GOT3 (cell line): ENCODE data around the gene HS6ST2.

Source experiments
- DNase-seq: peaks from one replicate; lab custom pipeline; 2025; ENCODE audit warnings: mixed read lengths; lab: John Stamatoyannopoulos, UW

The HS6ST2 gene

DNA sequence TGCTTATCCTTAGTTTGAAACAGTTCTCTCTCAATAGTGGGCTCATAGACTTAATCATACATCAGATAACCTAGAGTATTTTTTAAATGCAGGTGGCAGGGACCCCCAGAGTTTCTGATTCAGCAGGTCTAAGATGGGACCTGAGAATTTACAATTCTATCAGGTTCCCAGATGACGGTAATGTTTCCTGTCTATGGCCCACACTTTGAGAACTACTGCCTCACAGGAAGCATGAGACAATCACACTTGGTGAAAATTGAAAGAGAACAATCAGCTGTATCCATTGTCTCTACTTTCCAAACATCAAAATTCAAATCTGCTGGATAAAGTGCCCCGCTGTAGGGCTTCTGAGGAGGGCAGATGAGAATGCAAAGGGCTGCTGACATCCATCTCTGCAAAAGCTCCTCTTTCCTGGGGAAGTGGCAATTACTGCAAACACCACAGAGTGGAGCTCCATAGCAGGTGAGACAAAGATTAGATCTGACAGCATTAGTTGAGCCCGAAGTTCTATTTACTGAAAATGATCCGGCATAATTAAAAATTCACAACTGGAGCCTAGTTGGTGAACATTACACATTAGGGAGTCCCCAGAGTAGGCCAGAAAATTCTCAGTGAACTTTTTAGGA is 281.8 kb downstream of the HS6ST2 start:
- DNase-seq, result no peak

DNA sequence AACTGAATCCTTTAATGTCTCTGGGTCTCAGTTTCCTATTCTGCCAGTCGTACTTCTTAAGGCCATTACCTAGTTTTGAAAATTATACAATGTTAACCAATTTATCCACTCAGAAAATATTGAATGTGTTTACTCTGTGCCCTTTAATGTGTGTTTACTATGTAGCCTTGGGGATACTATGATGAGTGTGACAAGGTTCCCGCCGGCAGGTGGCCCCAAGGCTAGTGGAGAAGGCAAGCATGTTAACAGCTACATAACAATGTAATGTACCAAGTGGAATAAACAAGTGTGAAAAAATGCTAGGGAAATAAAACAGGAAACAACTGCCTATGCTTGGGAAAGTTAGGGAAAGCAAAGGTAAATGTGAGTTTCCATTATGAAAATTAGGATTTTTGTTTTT is 282.3 kb downstream of the HS6ST2 start:
- DNase-seq, result no peak

DNA sequence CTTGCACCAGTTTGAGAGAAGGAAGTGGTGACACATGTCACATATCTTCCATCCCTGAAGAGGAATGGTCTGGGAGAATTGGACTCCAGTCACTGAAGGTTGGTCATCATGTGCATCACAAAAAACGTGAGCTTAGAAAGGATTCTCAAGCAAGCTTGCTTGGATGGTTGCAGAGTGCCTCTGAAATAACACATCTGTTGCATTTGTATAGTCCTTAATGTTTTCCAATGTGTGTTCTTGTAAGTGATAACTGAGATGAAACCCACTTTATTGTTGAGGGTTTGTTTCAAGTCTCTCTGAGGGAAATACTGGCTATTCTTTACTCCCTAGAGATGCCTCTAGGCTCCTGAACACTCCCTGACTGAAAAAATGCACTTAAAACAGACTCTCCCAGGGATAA is 285.1 kb downstream of the HS6ST2 start:
- DNase-seq, result no peak

DNA sequence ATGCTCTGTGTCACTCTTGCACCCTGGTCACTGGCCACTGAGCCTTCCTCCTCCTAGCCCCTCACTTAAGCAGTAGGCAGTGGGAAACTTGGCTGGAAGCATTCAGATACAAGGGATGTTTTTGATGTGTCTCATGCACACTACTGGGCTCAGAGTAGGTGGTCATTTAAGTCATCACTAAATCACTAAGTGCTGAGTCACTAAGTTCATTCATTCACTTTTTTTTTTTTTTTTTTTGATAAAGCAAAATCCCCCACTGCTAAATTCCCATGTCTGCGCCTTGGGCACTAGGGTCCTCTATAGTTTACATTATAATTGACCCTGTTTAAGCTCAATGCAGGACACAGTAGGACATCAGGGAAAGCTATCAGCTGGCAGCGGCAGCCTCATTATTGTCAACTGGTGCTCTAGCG is 287.2 kb downstream of the HS6ST2 start:
- no peak for DNase-seq

DNA sequence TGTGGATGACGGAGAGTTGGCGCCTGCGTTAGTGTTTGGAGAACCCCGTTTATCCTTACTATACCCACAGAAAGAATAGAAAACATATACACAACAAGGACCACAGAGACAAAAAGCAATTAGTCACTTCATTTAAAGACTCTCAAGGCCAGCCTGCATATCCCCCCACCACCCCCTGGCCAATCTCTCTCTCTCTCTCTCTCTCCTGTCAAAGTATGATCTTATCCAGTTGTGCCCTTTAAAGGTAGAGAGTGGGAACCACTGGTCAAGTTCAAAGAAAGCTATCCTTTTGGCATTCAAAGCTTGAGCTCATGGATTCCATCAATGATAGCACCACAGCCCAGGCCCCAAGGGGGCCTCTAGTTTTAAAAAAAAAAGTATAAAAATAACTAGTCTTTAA is 289.3 kb downstream of the HS6ST2 start:
- no peak for DNase-seq

DNA sequence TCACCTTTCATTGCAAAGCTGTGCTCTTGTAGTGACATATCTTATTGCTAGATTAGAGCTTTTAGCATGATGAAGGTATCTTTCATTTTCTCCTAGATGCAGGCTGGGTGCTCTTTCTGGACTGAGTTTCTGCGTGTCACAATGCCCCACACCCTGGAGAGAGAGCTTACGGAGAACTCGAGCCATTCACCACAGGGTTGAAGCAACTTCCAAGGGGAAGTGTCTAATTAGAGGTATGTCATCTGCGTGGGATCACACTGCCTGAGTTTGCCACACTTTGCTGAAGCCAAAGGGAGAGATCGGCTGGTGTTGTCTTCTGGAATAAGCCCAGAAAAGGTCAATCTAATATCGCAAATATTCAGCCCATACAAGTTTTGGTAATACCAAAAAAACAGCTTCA is 290.3 kb downstream of the HS6ST2 start:
- no peak for DNase-seq

DNA sequence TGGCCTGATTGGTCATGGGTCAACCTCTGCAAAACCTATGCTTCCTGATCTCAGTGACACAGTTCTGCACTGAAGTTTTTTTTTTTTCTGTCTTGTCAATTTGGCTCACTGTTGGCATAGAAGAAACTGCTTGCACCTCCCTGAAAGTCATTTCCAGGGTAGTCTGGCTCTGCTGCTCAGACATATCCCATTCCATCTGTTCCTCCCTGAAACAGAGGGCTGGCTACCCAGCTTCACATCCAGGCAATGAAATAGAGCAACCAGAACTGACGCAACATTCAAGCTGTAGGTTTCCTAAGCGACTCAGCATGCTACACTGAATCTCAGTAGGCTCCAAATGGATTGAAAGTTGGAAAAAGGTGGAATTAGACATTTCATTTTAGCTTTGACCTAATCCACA is 292.8 kb downstream of the HS6ST2 start:
- no peak for DNase-seq

DNA sequence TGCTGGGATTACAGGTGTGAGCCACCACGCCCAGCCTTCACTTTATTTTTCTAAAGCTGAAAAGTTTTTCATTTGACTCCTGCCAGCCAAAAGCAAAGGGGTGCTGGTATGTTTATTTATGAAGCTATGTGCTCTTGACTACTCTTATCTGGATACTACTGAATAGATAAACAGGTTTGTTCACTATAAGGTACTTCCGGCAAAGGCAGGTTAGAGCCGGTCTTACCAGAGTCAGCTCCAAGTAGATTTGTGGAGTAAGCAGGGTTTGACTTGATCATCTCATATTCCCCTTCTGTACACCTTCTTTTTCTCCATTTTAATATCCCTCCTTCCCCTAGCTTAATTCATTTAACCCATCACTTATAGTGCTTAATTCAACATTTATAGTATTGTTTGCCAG is 294.2 kb downstream of the HS6ST2 start:
- no peak for DNase-seq

DNA sequence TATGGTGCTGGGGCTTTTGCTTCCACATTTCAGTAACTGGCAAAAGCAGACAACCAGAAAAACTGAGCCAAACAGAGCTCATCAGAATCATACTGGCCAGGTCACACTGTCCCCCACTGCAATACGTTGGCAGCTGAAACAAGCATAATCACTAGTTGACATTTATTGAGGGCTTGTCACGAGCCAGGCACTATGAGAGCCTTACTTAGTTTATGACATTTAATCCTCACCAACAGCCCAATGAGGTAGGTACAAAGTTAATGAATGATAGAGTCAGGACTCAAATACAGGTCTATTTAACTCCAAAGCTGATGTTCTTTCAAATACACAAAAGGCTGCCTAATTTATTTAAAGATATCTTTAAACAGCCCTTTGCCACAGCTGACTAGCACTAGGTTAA is 295.6 kb downstream of the HS6ST2 start:
- no peak for DNase-seq

DNA sequence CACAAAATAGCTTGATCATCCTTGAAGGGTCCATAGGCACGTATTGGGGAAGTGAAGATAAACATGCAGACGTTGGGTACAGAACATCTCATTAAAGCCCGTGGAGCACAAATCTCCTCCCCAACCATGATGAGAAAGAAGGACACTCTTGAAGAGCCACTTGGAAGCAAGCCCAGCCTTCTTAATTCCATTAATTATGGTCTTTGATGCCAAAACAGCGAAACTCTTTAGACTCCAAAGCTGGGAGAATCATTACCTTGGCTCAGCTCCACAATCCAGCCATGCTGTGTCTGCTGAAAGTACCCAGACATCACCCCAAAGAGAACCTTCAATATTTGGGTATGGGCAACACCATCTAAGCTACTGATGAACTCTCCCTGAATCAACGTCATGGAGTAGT is 300.6 kb downstream of the HS6ST2 start:
- no peak for DNase-seq

DNA sequence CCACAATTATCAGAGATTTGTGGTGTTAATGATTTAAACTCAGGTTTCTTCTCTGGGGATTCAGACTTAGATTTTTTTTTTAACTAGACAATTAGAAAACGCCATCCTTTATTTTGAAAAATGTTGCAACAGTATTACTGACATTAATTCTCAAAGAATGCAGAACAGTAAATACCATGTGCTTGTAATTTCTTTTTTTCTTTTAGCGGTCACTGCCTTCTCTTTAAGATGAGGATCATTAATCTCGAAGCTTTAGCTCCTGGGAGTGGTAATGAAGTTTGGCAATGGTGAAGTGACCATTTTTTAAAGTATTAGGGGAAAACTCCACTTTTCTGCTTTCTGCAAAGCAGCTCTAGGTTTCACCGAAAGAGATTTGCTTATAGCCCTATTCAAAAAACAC is 305.6 kb downstream of the HS6ST2 start:
- DNase-seq, result no peak

DNA sequence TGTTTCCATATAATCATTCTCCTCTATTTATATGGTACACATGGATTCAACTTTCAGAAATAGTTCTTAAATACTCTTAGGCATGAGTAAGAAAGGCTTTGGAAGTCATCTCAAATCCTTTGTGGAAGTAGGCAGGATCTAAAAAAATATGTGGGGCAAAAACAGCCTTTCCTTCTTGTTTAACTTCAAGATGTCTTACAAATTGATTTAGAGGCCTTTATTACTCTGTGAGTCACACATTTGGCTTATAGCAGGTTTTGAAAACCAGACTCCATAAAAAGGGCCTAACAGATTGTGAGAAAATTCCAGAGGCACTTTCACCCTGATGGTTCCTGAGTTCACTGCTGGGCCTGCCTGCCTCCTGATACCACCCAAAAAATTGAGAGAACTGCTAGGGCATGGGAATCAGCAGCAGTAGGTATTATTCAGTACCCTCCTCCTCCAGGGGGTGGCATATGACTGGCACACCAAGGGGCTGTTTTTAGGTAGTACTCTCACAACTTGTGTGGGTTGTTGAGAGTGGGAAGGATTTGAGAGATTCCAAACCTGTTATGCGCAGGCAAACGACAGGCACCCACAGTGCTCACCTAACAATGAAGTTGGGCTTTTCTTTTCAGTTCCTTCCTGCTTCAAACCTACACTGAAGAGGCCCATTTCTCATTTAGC is 306.9 kb downstream of the HS6ST2 start:
- no peak for DNase-seq

DNA sequence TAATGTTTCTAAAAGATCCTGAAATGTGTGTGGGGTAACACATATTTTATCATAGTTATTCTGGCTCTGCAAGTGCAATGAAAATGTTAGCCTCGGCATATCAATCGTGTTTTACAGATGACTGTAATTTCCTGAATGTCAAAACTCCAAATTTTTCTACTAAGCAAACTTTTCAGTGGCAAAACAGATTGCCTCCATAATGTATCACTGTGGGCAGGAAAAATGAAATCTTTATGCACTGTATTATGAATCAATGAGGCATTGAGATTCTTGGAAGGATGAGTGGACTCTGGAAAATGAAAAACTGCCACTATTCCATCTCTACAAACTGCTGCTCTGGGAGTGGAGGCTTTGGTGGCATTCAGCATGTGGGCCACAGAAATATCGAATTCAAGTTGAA is 309.5 kb downstream of the HS6ST2 start:
- DNase-seq, result no peak

DNA sequence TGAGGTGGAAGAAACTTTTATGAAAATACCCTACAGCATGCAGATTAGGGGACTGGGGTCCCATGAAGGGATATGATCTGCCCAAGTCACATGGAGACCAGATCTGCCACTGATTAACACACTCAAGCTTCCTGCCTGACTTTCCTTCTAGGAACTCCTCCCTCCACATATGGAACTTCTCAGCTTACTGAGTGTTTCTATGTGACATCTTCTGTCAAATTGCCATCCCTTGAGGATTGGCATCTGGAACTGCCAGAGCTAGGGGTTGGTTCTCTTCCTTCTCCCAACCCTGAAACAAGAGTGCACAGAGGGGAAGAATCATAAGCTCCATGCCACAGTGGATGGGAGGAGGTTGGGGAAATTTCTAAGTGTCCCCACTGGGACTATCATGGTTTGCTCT is 319.0 kb downstream of the HS6ST2 start:
- DNase-seq, result no peak

DNA sequence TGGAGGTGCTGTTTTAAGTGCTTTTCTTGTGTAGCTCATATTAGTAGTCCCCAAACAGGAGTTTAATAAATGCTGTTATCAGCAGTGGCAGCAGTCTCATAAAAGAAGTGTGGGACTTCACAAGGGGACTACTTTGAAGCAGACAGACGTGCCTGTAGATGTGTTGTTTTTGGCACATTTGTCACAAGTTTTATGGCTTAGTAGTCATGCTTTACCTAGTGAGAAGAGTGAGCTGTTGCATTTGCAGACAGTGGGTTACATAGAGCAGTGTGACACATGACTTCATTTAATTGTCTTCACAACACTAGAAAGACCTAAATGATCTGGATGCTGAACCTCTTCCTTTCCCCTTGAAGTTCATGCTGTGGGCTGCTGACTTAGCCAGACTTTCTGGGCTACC is 320.1 kb downstream of the HS6ST2 start:
- DNase-seq, result no peak

DNA sequence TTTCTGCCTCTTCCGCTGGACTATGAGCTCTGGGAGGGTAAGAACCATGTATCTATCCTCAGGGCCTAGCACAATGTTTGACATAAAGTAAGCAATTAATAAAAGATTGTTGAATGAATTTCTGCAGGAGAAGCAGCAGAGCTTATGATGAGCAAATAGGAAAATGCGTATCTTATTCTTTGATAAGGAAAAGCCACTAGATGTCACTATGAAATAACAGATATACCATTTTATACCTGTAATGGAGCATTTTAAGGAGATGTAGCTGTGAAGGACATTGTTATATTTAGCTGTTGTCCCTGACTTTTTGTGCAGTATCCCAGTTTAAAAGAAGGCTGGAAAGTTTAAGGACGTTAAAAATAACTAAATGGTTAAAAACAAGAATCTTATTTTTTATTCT is 322.3 kb downstream of the HS6ST2 start:
- DNase-seq, result no peak

DNA sequence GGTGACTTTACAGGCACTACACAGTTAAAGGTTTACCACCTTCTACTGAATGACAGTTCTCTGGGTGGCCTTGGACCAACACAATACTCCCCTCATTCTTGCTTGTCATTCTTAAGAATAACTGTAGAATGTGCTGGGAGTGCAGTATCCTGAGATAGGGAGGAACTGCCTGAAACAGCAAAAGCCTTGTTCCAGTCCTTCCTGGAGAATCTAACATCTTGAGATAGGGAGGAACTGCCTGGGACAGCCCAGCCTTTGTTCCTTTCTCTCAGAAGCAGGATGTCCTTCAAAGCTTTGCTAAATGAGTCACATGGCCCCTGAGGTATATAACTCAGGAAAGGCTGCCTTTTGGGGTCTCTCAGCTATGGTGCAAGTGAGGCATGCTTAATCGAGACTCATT is 323.9 kb downstream of the HS6ST2 start:
- DNase-seq, result no peak

DNA sequence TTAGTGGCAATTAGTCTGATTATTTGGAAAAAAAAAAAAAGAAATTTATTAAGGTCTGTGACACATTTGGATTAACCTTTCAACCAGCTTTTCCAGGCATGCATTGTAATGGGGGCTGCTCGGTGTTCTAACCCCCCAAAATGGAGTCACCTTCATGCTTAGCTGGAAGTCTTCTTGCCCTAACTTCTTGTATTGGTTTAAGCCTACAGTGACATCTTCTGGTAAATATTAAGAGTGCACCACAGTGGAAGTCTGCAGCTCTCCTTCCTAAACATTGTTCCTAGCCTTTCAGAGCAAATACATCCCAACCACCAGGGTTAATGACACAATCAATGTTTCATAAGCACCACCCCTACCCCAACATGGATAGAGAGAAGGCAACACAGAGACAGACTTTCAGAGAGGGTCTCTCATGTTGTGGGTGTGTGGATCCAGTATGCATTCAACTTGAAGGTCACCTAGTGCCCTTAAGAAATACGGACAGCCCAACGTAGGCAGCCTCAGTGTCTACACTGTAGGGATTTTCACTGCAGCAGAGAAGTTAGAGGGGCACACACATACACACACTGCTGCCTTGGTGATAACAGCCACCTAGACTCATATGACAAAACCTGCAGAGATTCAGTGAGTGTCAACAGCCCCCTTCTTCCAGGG is 326.7 kb downstream of the HS6ST2 start:
- DNase-seq, result no peak

DNA sequence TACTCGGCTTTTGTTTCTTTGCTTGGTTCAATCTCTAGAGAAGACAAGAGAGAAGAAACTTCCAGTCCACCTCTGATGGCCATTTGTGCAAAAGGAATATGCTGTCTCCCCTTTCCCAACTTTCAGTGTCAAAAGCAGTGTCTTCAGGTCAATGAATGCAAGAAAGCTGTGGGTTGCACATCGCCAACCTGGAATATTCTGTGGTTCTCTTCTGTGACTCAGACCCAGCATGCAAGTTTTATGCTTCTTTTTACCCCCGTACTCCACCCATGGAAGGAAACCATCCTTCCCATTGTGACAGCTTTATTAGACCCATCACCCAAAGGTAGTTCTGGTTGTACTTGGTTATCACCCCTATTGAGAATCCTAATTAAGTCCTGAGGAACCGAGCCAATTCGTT is 334.0 kb downstream of the HS6ST2 start:
- DNase-seq, result no peak

DNA sequence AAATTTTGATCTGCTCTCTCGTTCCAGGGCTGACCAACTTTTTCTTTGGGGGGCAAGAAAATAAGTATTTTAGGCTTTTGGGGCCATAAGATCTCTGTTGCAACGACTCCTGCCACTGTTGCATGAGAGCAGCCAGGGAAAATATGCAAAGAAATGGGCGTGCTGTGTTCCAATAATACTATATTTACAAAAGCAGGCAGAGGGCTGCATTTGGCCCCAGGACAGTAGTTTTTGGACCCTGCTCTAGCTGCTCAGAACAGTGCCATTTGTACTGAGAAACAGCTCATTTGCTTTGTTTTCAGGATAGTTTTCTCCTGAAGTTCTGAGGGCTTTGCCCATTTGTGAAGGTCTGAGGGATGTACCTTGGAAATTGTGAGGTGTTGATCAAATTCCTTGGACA is 334.5 kb downstream of the HS6ST2 start:
- no peak for DNase-seq

DNA sequence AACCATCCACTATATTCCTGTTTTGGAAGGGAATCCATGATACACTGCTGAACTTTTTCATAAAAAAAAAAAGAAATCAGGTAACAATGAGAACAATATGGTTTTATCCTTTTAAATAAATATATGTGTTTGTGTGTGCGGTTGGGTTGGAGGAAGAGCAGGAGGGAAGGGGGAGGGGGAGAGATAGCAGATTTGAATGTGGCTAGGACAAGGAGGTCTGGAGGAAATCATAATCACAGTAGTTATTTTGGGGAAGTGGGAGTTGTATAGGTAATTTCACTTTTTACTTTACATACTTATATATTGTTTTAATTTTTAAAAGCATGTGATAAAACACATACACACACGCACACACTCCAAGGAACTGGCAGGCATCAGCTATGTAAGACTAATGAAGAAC is 335.1 kb downstream of the HS6ST2 start:
- DNase-seq, result no peak

DNA sequence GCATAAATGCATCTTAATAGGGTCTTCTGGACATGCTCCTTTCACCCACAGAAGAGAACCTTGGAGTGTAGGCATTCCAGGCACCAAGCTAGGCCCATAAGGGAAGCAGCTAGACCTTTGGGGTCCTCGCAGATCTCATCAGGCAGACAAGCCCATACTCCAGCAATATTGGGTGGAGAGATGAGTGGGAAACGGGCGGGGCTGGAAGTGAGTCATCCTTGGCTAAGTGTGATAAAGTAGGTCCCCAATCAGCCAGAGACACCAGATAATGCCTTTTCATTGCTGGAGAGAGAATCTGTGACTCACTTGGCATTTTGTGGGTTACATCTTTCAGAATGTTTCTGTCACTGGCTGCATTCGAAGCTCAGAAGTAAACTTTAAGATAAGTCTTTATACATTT is 336.3 kb downstream of the HS6ST2 start:
- DNase-seq, result no peak

DNA sequence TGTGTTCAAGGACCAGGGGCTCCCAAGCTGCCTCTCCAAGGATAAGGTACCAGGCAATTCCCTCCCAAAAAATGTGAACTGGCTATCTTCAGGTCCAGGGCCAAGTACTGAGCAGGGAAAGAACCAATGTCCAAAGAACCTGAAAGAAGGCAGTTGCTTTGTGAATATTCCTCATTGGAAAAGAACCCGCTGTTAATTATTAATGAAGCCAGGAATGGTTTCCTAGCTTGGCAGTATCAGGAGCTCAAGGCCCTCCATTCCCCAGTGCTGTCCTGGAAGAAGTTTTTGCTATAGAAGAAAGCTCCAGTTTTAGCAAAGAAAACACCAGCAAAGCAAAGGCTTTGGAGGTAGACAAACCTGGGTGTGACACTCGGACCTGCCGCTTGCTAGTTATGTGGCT is 339.6 kb downstream of the HS6ST2 start:
- DNase-seq, result no peak
